Superior temporal gyrus (tissue), 1 donor: ENCODE measurements around the gene TMEM200A.
A peak's percentile ranks its signal among the peaks of the same experiment; 100 is the strongest.

Experiments used
- DNase-seq: peaks from one replicate; pipeline ENCODE4 v3.0.0-alpha.2; 2016; ENCODE audit errors: extremely low spot score

Gene TMEM200A

GRCh38 chr6:130424710-130425109 is 58.9 kb downstream of the TMEM200A start:
- no peak for DNase-seq

GRCh38 chr6:130425537-130425936 is 59.7 kb downstream of the TMEM200A start:
- no peak for DNase-seq

GRCh38 chr6:130426066-130426721 is 60.4 kb downstream of the TMEM200A start:
- no peak for DNase-seq

GRCh38 chr6:130431346-130431852 is 65.6 kb downstream of the TMEM200A start:
- no peak for DNase-seq

- DNase-seq = no peak
Observed at GRCh38 chr6:130432838-130433237, 67.0 kb downstream of the TMEM200A start.

- no peak for DNase-seq
Observed at GRCh38 chr6:130434174-130434873, 68.5 kb downstream of the TMEM200A start.

GRCh38 chr6:130435181-130435580 is 69.4 kb downstream of the TMEM200A start:
- DNase-seq = no peak

GRCh38 chr6:130437961-130438360 is 72.1 kb downstream of the TMEM200A start:
- no peak for DNase-seq

- no peak for DNase-seq
Observed at GRCh38 chr6:130447374-130447773, 81.6 kb downstream of the TMEM200A start.

GRCh38 chr6:130452336-130452735 is 86.5 kb downstream of the TMEM200A start:
- DNase-seq = no peak

GRCh38 chr6:130453230-130453629 is 87.4 kb downstream of the TMEM200A start:
- no peak for DNase-seq

GRCh38 chr6:130457605-130458004 is 91.8 kb downstream of the TMEM200A start:
- DNase-seq = no peak

GRCh38 chr6:130459316-130459715 is 93.5 kb downstream of the TMEM200A start:
- no peak for DNase-seq

- peak; percentile 18 for DNase-seq
Observed at GRCh38 chr6:130460934-130461333, 95.1 kb downstream of the TMEM200A start.

- no peak for DNase-seq
Observed at GRCh38 chr6:130466052-130466747, 100.4 kb downstream of the TMEM200A start.

GRCh38 chr6:130466748-130467061 is 100.9 kb downstream of the TMEM200A start:
- no peak for DNase-seq

- DNase-seq = no peak
Observed at GRCh38 chr6:130467146-130468050, 101.6 kb downstream of the TMEM200A start.

- DNase-seq = no peak
Observed at GRCh38 chr6:130470766-130471165, 104.9 kb downstream of the TMEM200A start.

- no peak for DNase-seq
Observed at GRCh38 chr6:130473886-130474285, 108.1 kb downstream of the TMEM200A start.

- DNase-seq = no peak
Observed at GRCh38 chr6:130482645-130483390, 117.0 kb downstream of the TMEM200A start.

GRCh38 chr6:130485870-130486269 is 120.1 kb downstream of the TMEM200A start:
- no peak for DNase-seq
